ENCODE data around the gene UBE2E2. TPM values are rescaled to one million over a fixed set of nuclear protein-coding genes. Genes with fewer than 3 reads are reported as not detected.

Gene UBE2E2
- total and polyA plus RNA-seq, 2 experiments from 2014 or later = 140 to 246 TPM

DNA sequence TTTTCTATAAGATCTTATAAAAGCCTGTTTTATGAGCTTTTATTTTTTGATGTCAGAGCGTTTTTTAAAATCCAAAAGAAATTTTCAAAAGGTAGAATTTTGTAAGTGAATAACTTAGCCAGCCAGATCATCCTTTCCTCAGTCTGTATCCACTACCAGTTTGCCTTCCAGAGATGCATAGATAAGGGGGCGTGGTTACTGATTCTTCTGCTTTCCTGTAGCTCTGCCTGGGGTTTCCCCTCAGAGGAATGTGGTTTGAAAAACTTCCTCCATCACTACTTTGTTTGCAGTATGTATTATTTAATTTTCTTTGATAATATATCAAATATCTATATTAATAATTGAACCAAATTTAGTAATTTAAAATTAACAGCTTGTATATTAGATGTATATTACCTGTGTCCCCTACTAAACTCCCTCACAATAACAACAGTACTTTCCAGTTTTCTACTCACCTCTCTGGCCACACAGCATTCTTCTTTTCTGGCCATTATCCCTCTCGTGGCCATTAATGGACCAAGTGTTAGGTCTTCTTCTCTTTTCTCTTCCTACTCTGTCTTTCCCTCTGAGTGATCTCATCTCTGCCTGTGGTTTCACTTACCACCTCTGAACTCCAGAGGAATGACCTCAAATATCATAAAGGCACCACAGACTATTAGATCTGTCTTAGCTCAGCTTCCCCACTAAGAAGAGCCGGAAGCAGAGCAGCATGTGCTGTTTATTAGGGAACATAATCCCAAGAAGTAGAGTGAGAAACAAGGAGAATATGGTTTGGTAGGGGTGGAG lies 239.7 kb downstream of the UBE2E2 start:
- Histone ChIP-seq H3K4me3 (no peak overlapping the region), H3K27ac (no peak overlapping the region), H3K9me3 (ENCODE audit: low read depth) (no peaks in the 10 kb centered on the region), H3K36me3 (no peaks in the 10 kb centered on the region), H3K4me1 (ENCODE audit: low read depth) (peaks cover 5% of the 10 kb centered on the region), H3K27me3 (no peaks in the 10 kb centered on the region)
- TF ChIP-seq, protein P1, sequence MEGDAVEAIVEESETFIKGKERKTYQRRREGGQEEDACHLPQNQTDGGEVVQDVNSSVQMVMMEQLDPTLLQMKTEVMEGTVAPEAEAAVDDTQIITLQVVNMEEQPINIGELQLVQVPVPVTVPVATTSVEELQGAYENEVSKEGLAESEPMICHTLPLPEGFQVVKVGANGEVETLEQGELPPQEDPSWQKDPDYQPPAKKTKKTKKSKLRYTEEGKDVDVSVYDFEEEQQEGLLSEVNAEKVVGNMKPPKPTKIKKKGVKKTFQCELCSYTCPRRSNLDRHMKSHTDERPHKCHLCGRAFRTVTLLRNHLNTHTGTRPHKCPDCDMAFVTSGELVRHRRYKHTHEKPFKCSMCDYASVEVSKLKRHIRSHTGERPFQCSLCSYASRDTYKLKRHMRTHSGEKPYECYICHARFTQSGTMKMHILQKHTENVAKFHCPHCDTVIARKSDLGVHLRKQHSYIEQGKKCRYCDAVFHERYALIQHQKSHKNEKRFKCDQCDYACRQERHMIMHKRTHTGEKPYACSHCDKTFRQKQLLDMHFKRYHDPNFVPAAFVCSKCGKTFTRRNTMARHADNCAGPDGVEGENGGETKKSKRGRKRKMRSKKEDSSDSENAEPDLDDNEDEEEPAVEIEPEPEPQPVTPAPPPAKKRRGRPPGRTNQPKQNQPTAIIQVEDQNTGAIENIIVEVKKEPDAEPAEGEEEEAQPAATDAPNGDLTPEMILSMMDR (IDR thresholded peaks at IDR 0.05; ENCODE audit: low read depth, low read length) = no peak
- no peak for DNase-seq (ENCODE audit: low read depth in 1 of 2, low spot score in 1 of 2)

DNA sequence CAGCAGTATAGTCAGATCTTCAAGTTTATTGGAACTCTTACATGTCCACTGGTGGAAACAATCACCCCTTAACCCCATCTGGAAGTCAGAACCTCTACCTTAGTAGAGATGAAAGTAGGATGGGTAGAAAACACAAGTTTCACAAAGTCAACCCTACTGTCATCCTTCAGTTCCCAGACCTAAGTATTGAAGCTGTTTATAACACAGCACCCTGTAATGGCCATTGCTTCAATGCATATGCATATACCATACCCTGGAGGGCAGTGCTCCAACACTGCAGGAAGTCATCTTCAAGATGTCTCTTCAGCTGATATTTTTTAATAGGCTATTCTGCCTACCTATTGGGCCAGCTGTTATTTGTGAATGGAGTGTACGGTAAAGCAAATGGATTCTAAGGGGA lies 241.3 kb downstream of the UBE2E2 start:
- Histone ChIP-seq H3K27me3 (no peaks in the 10 kb centered on the region), H3K9me3 (ENCODE audit: low read depth) (no peaks in the 10 kb centered on the region), H3K36me3 (no peaks in the 10 kb centered on the region), H3K27ac (no peak overlapping the region), H3K4me3 (no peak overlapping the region), H3K4me1 (ENCODE audit: low read depth) (peaks cover 13% of the 10 kb centered on the region)
- TF ChIP-seq, protein P1 (IDR thresholded peaks at IDR 0.05; ENCODE audit: low read depth, low read length) = no peak
- no peak for DNase-seq (ENCODE audit: low read depth in 1 of 2, low spot score in 1 of 2)

DNA sequence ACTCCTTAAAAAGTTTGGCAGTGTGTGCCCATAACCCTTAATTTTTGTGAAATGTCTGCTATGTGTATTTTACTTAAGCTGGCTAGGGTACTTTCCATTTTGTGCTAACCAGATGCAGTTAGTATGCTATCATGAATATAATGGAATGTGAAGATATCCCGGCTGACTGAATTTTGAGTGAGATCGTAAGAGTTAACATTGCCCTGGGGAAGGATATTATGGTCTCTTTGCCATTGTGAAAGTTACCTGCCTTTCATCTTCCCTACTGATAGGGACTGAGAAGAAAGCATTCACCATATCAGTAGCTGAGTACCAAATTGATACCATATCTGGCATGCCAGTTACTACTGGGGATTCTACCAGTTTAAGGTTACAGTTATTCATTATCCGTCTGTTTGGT lies 243.2 kb downstream of the UBE2E2 start:
- Histone ChIP-seq H3K4me1 (ENCODE audit: low read depth) (peaks cover 13% of the 10 kb centered on the region), H3K4me3 (no peak overlapping the region), H3K36me3 (no peaks in the 10 kb centered on the region), H3K27me3 (no peaks in the 10 kb centered on the region), H3K9me3 (ENCODE audit: low read depth) (no peaks in the 10 kb centered on the region), H3K27ac (no peak overlapping the region)
- no peak for DNase-seq (ENCODE audit: low read depth in 1 of 2, low spot score in 1 of 2)
- TF ChIP-seq, protein P1 (IDR thresholded peaks at IDR 0.05; ENCODE audit: low read depth, low read length) = no peak

DNA sequence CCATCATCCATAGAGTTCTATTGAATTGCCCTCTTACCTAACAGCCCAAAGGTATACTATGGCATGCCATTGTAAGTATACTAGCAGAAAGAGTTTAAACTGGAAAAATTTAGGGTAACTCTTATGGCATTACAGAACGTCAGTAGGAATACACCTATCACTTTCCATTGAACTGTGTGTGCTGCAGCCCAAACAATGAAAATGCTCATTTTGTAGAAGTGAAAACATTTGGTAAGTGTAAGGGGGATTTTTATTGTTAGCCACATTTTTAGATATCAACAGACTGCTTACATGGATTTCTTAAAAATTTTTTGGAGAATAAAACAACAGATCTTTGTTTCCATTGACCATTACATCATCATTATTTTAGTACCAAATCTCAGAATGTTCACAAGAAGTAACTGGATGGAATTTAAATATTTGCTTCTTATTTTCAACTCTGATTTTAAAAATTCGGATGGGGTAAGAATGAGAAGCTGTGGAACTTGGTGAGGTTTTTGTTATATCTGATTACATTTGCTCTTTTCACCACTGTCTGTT lies 245.9 kb downstream of the UBE2E2 start:
- H3K27ac ChIP-seq = no peak overlapping the region
- peaks cover 13% of the 10 kb centered on the region for H3K4me1 ChIP-seq (ENCODE audit: low read depth)
- H3K4me3 ChIP-seq = no peak overlapping the region
- no peaks in the 10 kb centered on the region for H3K36me3 ChIP-seq
- no peak for DNase-seq (ENCODE audit: low read depth in 1 of 2, low spot score in 1 of 2)
- H3K9me3 ChIP-seq (ENCODE audit: low read depth) = no peaks in the 10 kb centered on the region
- TF ChIP-seq, protein P1 (IDR thresholded peaks at IDR 0.05; ENCODE audit: low read depth, low read length) = no peak
- H3K27me3 ChIP-seq = no peaks in the 10 kb centered on the region

DNA sequence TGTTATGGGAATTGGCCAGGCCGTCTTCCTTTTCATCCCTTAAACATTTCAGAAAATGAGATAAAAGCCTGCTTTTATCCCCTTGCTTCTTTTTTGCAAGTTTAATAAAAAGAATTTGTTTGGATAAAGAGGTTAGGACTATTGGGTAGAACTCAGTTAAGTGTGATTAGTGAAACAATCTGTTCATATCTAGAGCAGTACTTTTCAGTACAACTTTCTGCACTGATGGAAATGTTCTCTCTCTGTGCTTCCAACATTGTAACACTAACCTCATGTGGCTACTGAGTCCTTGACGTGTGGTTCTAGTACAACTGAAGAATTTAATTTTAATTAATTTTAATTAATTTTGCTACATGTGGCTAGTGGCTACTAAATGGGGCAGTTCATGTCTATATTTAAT lies 246.9 kb downstream of the UBE2E2 start:
- H3K27me3 ChIP-seq = no peaks in the 10 kb centered on the region
- no peak for DNase-seq (ENCODE audit: low read depth in 1 of 2, low spot score in 1 of 2)
- H3K4me3 ChIP-seq = no peak overlapping the region
- TF ChIP-seq, protein P1 (IDR thresholded peaks at IDR 0.05; ENCODE audit: low read depth, low read length) = no peak
- no peaks in the 10 kb centered on the region for H3K36me3 ChIP-seq
- H3K27ac ChIP-seq = no peak overlapping the region
- H3K9me3 ChIP-seq (ENCODE audit: low read depth) = no peaks in the 10 kb centered on the region
- H3K4me1 ChIP-seq (ENCODE audit: low read depth) = peaks cover 13% of the 10 kb centered on the region
